ENCODE results near the gene LBX1.

The LBX1 gene

DNA sequence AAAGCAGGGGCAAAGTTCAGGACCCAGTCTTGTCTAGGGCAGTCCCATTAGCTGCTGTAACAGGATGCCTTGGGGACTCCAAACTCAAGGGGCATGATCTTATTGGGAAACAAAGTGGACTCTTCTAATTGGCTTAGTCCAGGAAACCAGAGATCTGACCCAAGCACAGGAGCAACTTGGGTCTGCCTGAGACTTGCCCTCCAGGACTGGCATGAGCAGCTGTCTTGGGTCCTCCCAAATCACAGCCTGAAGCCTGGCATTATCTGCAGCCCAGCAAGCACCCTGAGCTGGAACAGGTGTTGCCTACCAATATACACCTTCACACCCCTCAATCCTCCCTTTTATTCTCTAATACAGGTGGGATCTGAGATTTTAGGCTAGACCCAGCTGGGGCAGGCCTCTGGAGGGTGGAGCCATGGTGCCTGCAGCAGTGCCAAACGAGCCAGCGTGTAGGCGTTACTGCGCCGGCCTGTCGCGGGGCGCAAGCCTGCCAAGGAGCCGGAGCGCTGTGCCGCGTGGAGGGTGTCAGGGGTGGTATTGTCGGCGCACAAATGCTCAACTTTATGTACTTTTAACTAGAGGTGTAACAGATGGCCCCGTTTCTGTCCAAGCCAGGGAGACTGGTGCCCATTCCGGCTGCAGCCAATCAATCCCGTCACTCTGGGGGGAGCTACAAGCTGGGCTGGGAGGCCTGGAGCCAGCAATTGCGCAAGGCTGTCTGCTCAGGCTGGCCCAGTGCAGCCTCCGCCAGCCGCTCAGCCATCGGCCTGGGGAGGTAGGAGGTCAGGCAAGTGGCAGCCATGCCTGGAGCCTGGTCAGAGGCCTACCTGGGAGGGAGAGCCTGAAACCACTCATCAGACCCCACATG, 12.8 kb upstream of the LBX1 start:
- DNase-seq: no peak

DNA sequence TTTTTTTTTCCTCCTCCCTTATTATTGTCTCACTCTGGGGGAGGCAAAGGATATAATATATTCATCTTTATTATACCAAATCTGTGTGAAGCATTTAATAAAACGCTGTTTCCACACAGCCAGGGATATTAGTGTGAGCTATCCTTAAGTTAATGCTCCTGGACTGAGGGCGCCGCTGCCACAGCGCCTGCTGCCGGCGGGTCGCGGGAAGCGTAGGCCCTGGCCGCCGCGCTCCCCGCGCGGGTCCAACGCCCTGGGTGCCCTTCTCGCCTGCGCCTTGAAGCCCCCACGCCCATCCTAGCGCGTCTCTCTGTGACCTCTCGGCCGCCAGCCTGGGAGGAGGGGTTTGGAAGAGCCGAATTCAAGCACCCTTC, 9.5 kb upstream of the LBX1 start:
- peak; percentile 60 for DNase-seq

DNA sequence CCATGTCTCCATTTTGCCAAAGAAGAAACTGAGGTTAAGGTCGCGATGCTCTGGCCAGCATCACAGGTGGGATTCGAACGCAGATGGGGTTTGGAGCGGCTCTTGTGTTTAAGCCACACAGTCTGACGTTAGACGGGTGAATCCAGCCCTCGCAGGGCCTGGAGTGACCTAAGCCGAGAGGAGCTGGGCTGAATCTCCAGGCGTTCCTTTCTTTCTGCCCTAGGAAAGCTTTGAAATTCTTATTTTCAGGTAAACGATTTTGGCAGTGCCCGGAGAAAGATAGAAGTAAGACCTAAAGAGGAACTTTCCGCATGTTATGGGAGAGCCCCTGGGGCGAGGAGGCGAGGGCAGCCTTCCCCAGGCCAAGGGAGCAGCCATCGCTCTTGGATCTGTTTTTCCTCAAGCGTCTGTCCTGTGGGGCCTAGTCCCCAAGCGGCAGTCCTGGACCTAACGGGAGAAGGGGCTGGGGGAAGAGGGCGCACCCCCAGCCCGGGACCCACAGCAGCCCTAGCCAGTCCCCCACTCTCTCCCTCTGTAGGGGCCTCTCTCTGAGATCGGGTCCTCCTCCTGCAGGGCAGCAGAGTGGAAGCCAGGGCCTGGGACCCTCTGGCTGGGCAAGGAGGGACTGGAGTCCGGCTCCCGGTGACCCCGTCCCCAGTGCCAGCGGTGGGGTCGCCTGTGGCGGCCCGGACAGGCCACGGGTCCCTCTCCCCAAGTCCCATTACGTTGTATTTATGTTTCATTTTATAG, 8.9 kb upstream of the LBX1 start:
- no peak for DNase-seq

DNA sequence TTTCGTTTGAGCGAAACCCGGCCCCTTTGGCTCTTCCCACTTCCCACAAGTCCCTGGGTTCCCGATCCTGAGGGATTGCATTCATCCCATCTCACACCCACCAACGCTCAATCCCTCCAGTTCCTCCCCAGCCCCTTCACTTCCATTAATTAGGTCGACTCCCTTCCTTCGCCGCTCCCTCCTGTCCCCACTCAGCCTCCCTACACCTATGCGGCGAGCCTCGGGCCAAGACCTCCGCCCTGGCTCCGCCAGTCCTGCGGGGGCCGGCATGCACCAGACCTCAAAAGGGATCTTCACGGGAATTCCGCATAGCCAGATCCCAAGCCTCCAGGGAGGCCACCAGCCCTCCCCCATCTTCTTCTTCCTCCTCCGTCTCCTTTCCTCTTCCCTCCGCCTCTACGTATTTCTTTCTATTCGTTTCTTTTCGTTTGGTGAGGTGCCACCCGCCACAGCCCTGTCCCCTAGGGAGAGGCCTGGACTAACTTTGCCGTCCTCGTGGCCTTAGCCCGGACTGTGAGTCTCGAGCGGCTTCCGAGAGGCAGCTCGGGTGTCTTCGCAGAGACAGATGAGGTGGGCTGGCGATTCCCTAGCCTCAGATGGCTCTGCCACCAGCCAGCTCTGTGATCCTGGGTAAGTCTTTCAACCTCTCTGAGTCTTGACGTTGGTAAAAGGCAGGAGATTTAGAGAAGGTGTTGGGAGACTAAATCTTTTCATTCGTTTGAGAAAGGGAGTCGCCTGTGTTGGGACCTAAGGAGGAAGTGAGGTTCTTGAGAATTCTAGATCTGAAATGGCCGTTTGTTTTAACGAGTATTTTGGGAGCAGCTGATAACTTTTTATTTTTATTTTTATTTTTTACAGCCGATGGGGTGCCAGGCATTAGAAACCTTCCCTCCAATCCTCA, 8.1 kb upstream of the LBX1 start:
- DNase-seq: no peak

DNA sequence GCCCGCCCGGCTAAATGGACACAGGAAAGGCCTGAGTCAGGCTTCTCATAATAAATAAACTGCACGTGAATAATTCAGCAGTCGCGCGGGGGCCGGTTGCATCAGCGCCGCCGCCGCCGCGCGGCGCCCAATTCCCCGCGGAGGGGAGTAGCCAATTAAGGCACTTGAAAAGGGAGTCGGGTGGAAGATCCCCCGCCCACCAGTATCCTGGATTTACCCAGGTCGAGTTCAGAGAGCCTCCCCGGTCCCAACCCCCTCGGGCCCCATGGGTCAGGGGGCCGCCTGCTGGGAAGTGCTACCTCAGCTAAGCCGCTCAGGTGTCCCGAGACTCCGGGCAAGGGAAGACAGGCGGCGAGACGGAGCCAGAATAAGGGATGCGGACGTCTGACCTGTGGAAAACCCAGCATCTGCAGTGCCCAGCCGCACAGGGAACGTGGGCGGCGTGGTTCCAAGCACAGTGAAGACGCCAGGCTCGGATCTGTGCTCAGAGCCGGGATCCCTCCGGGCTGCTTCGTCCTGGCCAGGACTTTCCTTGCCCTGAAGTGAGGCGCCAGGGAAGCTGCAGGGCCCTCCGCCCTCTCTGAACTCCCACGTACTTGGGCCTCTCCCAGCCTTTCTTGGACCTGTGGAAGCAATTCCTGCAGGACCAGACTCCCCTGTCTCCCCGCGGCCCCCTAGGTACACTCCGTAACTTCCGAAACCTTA, 7.3 kb upstream of the LBX1 start:
- no peak for DNase-seq

DNA sequence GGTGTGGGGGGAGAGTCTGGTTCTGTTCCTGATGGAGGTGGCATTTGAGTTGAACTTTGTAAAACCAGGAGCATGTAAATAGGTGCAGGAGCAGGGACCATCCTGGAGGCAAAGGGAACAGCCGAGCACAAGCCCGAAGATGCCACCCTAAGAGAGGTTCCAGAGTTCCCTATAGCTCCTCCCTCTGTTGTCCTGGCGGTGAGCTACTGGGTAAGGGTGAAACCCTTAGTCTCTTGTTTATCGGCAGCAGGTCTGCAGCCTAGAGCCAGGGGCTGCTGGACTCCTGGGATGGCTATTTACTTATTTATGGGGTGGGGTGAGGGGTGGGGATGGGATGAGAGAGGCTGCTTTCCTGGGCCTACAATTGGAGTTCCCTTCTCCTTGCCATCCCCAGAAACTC, 6.5 kb upstream of the LBX1 start:
- DNase-seq: no peak

DNA sequence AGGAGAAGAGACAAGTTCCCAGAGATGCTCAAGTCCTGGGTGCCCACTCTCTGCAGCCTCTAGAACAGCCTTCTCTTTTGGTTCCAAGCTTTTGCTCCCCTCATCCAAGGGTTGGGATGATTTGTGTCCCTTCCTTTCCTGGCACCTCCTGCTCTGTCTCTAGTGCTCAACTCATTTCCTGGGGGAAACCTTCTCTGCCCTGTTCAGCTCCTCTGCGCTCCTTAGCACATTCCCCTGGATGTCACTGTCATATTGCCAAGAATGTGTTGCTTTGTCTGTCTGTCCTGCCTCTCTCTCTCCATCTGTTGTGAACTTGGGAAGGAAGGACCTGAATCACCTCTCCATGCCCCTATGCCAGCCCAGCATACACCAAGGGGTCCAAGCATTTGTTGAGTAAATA, 5.1 kb upstream of the LBX1 start:
- no peak for DNase-seq

DNA sequence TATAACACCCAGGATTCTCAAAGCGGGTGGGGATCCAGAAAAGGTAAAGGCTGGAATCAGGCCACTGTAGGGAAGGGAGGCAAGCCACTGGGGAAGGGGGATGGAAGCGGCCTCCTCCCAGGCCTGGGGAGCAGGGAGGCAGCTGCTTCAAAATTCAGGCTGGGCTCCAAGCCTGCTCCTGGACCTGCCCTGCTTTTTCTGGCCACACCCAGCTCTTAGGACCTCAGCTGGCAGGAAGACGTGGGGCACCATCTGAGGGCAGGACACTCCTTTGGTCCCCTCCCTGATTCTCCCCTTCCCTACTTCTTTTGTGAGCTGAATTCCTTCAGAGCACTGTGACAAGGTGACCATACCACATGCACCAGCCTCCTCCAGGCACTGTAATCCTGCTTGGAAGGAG, 4.6 kb upstream of the LBX1 start:
- no peak for DNase-seq

DNA sequence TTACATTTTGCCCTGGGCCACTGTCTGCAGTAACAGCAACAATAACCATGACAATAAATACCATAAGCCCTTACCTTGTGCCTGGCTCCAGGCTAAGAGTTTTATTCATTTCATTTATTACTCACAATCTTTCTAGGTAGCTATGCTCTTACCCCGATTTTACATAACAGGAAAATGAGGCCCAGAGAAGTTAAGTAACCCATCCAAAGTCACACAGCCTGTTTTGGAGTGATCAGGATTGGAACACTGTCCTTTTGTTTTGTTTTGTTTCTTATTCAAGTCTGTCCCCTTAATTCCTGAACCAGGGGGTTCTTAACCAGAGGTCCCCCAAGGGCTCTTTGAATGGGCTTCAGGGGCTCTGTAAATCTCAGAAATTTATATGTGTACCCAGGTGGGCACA, 4.2 kb upstream of the LBX1 start:
- DNase-seq: no peak

DNA sequence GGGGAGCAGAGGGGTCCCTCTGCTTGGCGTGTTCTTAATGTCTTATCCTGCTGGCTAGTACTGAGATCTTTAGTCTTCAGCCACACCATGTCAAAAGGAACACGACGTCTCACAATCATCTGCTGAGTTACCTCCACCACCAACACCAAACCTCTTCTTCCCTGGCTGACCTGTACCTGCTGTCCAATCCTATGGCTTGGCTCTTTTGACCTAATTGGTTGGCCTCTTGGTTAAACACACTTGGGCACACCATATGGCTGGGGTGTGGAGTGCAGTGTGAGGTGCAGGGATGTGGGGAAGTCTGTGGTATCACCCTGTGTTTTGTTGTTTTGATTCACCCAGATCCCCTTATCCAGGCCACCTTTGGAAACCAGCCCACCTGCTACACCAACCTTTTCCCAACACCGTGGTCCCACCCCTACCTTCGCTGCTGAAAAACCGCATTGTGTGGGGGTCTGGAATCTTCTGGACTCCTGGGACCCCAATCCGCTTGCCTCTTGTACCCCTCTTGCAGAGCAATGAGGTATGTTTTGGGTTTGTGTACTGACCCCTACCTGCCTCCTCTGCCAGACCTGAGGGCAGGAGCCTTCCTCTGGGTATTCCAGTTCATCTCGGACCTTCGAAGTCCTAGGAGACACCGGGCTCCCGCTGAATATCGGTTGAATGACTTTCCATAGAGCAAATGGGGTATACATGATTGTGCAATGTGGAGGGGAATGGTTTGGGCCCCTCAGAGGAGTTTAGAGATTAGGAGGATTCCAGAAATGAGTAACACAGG, 2.8 kb upstream of the LBX1 start:
- no peak for DNase-seq

DNA sequence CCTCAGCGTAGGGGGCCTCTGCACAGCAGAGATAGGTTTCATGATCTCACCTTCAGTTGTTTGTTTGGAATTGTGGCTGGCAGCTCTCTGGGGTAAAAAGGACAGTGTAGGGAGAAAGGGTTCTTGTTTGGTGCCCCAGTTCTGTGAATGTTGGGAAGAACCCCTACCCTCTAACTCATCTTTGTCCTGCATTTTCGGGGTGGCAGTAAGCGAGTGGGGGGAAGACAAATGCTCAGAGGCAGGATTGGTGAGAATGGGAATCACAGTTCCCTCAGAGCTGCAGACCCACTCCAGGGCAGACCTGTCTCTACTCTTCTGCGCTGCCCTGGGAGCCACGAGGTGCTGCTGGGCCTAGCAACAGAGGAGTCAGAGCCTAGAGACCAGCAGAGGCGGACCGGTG, 1.8 kb upstream of the LBX1 start:
- DNase-seq: no peak

DNA sequence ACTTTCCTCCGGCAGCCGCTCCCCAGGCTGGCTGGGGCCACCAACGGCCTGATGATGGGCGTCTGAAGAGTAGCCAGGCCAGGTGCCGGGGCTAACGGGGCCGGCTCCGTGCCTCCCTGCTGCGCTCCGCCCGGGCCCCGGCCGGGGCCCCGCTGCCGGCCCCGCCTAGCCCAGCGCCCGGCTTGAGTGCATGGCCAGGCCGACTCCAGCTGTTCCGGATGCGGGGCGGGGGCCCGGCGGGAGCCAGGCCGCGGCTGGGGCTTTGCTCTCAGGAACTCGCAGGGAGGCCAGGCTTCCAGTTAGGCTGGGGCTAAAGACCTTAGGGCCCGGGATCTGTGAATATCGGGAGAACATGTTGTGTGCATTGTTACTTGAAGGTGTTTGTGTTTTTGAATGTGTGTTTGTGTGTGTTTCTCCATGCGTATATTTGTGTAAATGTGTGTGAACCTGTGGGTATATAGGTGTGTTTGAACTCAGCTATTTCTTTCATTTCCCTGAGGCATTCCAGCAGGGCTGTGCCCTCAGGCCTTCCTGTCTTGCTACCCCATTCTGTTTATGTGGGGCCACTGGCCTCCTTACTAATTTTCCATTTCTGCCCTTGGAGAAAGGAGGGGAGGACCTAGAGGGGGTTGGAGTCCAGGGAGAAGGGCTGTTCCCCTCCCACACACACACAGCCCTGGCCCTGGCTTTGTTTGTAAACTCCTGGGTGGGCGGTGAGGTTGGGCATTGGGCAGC, 1.1 kb upstream of the LBX1 start:
- no peak for DNase-seq

DNA sequence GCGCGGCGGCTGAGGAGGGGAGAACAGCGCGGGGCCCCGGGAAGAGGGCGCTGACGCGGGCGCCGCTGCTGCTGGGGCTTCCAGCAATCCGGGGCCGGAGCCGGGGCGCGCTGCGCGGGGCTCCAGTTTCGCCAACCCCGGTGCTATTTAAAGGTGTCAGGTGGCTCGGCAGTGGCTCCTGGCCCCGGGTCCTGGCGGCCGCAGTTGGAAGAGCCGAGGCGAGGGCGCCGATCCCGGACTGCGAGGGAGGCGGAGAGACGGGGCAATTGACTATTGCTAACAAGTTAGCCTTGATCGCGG, 347 bp downstream of the LBX1 start:
- no peak for DNase-seq

DNA sequence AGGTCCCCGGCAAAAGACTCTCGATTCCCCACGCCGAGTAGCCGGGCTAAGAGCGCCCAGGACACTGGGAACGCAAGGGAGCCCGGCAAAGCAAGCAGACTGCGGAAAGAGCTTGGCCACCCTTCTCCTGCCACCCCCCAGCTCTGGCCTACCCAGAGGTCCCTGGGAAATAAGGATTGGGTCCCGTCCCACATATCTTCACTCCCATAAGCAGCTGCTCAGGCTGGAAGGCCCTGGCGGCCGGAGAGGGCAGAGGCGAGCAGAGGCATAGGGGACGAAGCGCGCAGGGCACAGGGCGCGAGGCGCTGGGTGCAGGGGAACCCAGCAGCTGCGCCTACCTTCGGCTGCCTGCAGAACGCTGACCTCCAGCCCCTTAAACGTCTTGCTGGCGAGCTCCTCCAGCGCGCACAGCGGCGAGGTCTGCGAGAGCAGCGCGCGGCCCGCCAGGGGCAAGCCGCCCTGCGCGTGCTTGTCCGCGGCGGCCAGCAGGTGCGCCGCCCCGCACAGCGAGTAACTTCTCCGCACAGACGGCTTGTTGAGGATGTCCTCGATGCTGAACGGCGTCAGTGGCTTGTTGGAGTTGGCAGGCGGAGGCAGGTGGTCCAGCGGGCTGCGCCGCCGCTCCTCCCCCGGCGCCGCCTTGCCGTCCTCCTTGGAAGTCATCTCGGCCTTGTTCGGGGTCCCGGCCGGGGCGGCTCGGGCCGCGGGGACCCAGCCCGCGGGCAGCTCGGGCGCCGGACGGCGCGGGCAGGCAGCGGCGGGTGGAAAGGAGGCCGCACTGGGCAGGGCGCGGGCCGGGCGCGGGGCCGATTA, 904 bp downstream of the LBX1 start:
- no peak for DNase-seq

DNA sequence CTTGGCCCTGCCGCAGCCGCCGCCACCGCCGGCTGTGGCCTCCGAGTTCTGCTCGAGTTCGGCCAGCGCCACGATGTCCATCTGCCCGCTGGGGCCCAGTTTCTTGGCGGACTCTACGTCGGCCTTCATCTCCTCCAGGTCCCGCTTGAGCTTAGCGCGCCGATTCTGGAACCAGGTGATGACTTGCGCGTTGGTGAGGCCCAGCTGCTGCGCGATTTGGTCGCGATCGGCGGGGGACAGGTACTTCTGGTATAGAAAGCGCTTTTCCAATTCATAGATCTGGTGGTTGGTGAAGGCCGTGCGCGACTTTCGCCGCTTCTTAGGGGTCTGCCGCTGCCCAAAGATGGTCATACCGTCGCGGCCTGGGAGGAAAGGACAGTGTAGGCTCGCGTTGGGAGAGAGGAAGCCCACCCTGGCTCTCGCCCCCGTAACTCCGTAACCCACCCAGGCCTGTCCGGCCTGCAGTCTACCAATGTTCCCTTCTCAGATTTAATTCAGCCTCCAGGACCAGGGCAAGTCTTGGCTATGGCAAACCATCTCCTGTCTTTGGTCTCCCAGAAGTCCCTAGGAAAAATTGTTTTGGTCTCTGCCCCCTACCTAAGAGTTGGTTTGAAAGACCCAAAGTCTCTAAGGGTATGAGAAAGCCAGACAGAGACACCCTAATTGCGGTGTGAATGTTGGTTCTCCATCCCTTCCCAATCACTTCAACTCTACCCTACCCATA, 1.7 kb downstream of the LBX1 start:
- no peak for DNase-seq

DNA sequence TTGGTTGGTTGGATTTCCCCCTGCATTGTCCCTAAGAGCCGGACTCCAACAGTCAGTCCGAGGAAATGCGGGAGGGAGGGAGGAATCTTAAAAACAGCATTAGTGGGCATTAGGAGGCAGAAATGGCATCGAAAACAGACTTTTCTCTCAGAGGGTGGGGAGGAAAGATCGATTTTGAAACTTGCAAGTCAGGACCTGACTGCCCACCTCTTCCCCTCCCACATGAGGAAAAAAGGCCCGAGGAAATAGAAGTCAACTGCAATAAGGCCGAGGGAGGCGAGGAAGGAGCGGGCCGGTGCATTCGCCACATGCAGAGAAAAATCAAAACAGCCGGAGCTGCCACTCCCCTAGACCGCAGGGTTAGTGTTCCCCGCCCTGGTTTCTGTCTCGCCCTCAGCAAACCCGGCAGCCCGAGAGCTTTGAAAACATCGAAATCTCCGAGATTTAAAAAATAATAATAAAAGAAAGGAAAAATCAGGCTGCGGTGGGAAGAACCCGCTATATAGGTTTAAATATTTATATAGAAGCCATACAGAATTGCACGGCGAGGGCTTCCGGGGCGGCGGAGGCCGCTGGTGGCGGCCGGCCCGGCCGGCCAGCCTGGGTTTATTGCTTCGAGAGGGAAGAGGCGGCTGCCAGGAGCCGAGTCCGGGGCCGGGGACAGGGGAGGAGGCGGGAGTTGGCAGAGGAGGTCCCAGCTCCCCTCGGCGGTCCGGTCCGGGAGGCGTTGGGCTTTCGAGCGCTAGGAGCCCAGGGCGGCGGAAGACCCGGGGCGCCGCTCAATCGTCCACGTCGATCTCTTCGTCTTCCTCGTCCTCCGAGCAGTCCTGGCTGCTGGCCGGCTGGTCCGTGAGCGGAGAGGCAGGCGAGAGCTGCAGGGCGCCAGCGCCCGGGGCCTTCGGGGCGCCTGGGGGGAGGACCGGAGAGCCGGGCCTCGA, 2.5 kb downstream of the LBX1 start:
- no peak for DNase-seq

DNA sequence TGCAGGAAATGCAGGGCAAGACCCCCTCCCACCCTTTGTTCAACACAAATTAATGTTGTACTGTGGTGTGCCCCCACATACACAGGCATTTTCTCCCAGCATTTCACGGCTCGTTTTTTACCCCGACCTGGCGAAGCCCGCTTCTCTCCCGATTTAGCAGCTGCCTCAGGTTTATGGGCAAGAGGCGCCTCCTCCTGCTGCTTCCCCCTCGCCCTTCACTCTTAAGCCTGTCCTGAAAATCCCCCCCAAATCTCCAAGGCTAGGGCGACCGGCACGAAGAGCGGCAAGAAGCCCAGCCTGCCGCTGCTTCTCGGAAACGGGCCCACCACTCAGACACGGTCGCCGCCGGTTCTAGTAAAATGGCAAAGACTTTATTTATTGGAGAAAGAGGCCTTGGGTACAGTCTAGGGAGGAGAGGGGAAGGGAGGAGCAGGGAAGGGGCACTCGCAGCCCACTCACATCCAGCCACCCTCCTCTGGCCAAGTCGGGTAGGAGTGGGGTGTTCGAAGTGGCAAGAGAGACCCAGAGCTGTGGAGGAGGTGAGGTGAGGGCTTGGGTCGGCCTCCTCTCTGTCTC, 3.3 kb downstream of the LBX1 start:
- no peak for DNase-seq

Data from hematopoietic multipotent progenitor cell treated with erythropoietin and hydrocortisone succinate and interleukin-3 and kit ligand, for 6 days (in vitro differentiated cells).